ENCODE results near the gene BDKRB1. TPM values are rescaled to one million over a fixed set of nuclear protein-coding genes. Genes with fewer than 3 reads are reported as not detected.

BDKRB1 gene
- total RNA-seq, 1 donor from 2014 or later = not detected

DNA sequence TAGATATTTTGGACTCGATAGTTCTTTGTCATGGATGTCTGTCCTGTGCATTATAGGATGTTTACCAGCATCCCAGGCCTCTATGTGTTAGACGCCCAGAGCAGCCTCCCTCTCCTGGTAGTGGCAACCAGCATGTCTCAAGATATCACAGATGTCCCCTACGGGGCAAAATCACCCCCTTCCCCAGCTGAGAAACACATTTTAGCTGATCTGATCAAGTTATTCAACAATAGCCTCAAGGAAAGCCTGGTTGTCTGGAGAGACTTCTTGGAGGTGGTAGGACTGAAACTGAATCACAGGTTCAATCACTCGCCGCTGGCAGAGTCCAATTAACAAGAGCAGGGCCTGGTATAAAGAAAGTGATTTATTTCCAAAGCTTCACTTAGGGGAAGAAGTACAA, 17.6 kb downstream of the BDKRB1 start:
- H3K9me3 Mint-ChIP-seq (ENCODE audit: low read depth) = peaks cover 8% of the 10 kb centered on the region
- H3K4me1 Mint-ChIP-seq (ENCODE audit: low read depth) = peaks cover 12% of the 10 kb centered on the region
- no peaks in the 10 kb centered on the region for H3K27me3 Mint-ChIP-seq
- H3K36me3 Mint-ChIP-seq (ENCODE audit: insufficient read depth) = no peaks in the 10 kb centered on the region
- peak overlapping the region; percentile 31 for H3K27ac Mint-ChIP-seq
- no peak overlapping the region for H3K4me3 Mint-ChIP-seq (ENCODE audit: low read depth)
- DNase-seq (ENCODE audit: low spot score, unreplicated experiment) = no peak
- TF ChIP-seq, protein P1, sequence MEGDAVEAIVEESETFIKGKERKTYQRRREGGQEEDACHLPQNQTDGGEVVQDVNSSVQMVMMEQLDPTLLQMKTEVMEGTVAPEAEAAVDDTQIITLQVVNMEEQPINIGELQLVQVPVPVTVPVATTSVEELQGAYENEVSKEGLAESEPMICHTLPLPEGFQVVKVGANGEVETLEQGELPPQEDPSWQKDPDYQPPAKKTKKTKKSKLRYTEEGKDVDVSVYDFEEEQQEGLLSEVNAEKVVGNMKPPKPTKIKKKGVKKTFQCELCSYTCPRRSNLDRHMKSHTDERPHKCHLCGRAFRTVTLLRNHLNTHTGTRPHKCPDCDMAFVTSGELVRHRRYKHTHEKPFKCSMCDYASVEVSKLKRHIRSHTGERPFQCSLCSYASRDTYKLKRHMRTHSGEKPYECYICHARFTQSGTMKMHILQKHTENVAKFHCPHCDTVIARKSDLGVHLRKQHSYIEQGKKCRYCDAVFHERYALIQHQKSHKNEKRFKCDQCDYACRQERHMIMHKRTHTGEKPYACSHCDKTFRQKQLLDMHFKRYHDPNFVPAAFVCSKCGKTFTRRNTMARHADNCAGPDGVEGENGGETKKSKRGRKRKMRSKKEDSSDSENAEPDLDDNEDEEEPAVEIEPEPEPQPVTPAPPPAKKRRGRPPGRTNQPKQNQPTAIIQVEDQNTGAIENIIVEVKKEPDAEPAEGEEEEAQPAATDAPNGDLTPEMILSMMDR (IDR thresholded peaks at IDR 0.05; ENCODE audit: unreplicated experiment) = no peak

DNA sequence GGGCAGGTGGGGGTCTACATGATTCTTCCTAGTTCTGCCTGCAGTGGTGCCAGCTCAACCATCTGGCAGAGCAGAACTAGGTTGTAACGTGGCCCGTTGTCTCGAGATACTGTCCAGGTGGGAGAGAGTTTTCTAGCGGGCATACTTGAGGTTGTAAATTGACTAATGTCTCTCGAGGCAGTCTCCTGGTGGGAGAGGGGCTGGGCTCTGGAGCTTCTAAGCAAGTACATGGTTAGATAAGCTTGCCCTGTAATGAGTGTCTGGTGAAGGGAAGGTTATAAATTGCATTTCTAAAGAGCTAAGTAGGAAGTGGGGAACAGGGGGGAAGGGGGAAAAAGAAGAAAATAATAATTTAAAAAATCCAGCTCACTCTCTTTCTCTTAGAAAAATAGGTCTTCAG, 18.1 kb downstream of the BDKRB1 start:
- Mint-ChIP-seq H3K4me1 (ENCODE audit: low read depth) (peaks cover 10% of the 10 kb centered on the region), H3K4me3 (ENCODE audit: low read depth) (no peak overlapping the region), H3K27ac (peak overlapping the region; percentile 31), H3K36me3 (ENCODE audit: insufficient read depth) (no peaks in the 10 kb centered on the region), H3K27me3 (no peaks in the 10 kb centered on the region), H3K9me3 (ENCODE audit: low read depth) (peaks cover 8% of the 10 kb centered on the region)
- no peak for DNase-seq (ENCODE audit: low spot score, unreplicated experiment)
- TF ChIP-seq, protein P1 (IDR thresholded peaks at IDR 0.05; ENCODE audit: unreplicated experiment) = no peak

DNA sequence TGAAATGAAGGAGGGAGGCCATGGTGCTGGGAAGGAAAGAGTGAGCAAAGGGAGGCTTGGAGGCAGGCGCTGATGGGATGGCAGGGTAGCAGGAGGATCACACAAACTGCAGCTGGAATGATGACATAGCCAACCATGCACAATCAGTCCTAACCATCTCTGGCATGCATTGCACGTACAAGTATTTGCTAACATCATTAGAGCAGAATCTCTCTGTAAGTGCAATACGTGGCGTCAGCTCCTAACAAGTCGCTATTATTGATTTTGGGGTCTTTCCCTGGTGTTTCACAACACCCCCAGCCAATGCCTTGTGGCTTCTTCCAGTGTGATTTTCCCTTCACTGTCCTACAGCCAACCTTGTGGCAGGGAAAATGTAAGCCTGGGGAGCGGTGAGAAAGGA, 18.5 kb downstream of the BDKRB1 start:
- H3K9me3 Mint-ChIP-seq (ENCODE audit: low read depth) = peaks cover 8% of the 10 kb centered on the region
- no peaks in the 10 kb centered on the region for H3K36me3 Mint-ChIP-seq (ENCODE audit: insufficient read depth)
- no peak overlapping the region for H3K4me3 Mint-ChIP-seq (ENCODE audit: low read depth)
- DNase-seq (ENCODE audit: low spot score, unreplicated experiment) = no peak
- TF ChIP-seq, protein P1 (IDR thresholded peaks at IDR 0.05; ENCODE audit: unreplicated experiment) = no peak
- H3K4me1 Mint-ChIP-seq (ENCODE audit: low read depth) = peaks cover 10% of the 10 kb centered on the region
- H3K27me3 Mint-ChIP-seq = no peaks in the 10 kb centered on the region
- H3K27ac Mint-ChIP-seq = peak overlapping the region; percentile 31

DNA sequence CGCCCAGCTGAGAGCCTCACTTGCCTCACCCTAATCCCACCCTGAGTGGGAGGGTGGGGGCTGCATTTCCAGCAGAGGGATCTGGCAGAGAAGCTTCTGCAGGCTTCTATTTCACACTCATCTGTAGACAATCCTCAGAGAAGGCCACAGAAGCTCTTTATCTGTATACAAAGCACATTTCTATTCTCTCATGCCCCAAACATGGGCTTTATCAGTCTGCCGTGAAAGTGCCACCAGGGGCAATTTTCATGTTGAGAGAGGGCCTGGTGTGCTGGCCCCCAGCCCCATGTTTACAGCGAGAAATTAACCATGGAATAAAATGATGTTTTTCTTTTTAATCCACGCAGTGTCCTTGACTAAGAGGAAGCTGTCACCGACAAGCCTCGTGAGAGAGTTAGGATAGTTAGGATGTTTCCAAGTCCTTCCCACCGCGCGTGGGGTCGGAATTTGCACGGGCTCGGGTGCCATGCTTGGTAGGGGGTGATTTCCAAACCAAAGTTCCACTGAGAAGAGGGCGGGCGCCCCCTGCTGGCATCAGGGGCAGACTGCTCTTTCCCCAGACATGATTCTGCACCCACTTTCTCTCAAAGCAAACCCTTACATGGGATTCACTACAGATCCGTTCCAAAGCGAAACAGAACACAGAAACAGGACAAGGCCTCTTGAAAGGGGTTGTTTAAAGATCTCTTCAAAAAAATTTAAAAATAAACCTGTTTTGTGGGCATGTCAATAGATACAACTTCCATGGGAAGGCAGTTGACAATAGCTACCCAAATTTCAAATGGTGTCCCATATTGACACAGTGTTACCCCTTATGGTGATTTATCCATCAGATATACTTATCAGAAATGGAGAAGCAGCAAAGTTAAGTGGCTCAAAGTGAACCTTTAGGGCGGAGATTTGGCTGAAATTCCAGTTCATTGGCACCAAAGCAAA, 19.4 kb downstream of the BDKRB1 start:
- Mint-ChIP-seq H3K27me3 (no peaks in the 10 kb centered on the region), H3K36me3 (ENCODE audit: insufficient read depth) (no peaks in the 10 kb centered on the region), H3K4me3 (ENCODE audit: low read depth) (no peak overlapping the region), H3K9me3 (ENCODE audit: low read depth) (peaks cover 8% of the 10 kb centered on the region), H3K4me1 (ENCODE audit: low read depth) (peaks cover 10% of the 10 kb centered on the region), H3K27ac (no peak overlapping the region)
- DNase-seq (ENCODE audit: low spot score, unreplicated experiment) = peak; percentile 60
- TF ChIP-seq, protein P1 (IDR thresholded peaks at IDR 0.05; ENCODE audit: unreplicated experiment) = peak; percentile 97

DNA sequence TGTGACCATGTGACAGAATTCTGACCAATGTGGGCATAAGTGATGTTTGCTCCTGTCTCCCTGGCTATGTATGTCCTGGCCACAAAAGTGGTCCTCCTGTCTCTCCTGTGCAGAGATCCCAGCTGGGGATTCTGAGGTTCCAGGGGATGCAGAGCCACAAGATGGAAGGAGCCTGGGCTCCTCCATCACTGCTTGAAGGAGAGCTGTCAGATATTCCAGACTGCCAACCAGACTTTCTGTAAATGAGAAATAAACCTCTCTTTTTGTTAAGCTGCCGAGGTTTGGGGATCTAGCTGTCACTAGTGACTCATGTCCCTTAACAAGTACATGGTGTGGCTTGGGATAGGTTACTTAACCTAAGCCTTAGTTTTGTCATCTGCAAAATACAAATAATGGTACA, 21.9 kb downstream of the BDKRB1 start:
- DNase-seq (ENCODE audit: low spot score, unreplicated experiment) = no peak
- Mint-ChIP-seq H3K4me1 (ENCODE audit: low read depth) (peaks cover 12% of the 10 kb centered on the region), H3K27ac (peak overlapping the region; percentile 49), H3K36me3 (ENCODE audit: insufficient read depth) (peaks cover under 1% of the 10 kb centered on the region), H3K27me3 (no peaks in the 10 kb centered on the region), H3K4me3 (ENCODE audit: low read depth) (no peak overlapping the region), H3K9me3 (ENCODE audit: low read depth) (peaks cover 4% of the 10 kb centered on the region)
- TF ChIP-seq, protein P1 (IDR thresholded peaks at IDR 0.05; ENCODE audit: unreplicated experiment) = no peak
